Measurements from ENCODE around the gene PKHD1.

The PKHD1 gene

GRCh38 chr6:51620971-51621370 lies 466.4 kb downstream of the PKHD1 start:
- ATAC-seq (replicated peaks), result no peak
- H3K9me3 Mint-ChIP-seq, result no peaks in the 10 kb centered on the region
- no peak for DNase-seq
- H3K27me3 Mint-ChIP-seq, result no peaks in the 10 kb centered on the region
- H3K4me3 Mint-ChIP-seq, result no peak overlapping the region
- H3K27ac Mint-ChIP-seq, result no peak overlapping the region
- no peaks in the 10 kb centered on the region for H3K4me1 Mint-ChIP-seq
- no peaks in the 10 kb centered on the region for H3K36me3 Mint-ChIP-seq

- no peak overlapping the region for H3K4me3 Mint-ChIP-seq
- H3K27ac Mint-ChIP-seq, result no peak overlapping the region
- H3K9me3 Mint-ChIP-seq, result peaks cover 0 to 1% of the 10 kb centered on the region in 2 donors
- ATAC-seq (replicated peaks), result no peak
- no peak for DNase-seq
- no peaks in the 10 kb centered on the region for H3K27me3 Mint-ChIP-seq
- H3K36me3 Mint-ChIP-seq, result no peaks in the 10 kb centered on the region
- H3K4me1 Mint-ChIP-seq, result no peaks in the 10 kb centered on the region
Measured at GRCh38 chr6:51619042-51619799, 468.2 kb downstream of the PKHD1 start.

- Mint-ChIP-seq H3K36me3 (no peaks in the 10 kb centered on the region), H3K27me3 (no peaks in the 10 kb centered on the region), H3K27ac (no peak overlapping the region), H3K9me3 (peaks cover 0 to 1% of the 10 kb centered on the region in 2 donors), H3K4me3 (no peak overlapping the region), H3K4me1 (no peaks in the 10 kb centered on the region)
- ATAC-seq (replicated peaks) (no peak), DNase-seq (no peak)
Measured at GRCh38 chr6:51618563-51618962, 468.9 kb downstream of the PKHD1 start.

- Mint-ChIP-seq H3K27me3 (no peaks in the 10 kb centered on the region), H3K4me3 (no peak overlapping the region), H3K36me3 (no peaks in the 10 kb centered on the region), H3K9me3 (peaks cover 0 to 4% of the 10 kb centered on the region in 2 donors), H3K4me1 (no peaks in the 10 kb centered on the region), H3K27ac (no peak overlapping the region)
- no peak for DNase-seq
- ATAC-seq (replicated peaks), result no peak
Measured at GRCh38 chr6:51617751-51618150, 469.7 kb downstream of the PKHD1 start.

DNA sequence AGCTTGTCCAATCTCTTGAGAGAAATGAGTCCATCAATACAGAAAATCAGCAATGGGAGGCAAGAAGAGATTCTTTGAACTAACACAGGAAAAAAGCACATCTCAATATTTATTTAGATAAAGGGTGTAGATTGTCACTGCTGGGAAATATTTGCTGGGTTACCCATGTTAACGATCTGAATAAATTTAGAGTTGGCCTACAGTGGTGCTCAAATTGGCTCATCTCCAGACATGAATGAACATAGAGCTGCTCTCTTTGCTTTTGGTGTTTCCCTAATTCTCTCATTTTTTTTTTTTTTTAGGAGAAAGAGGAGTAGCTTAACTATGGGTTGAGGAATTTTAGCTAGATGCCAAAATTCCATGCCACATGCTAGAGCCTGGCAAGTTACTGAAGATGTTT lies 471.2 kb downstream of the PKHD1 start:
- Mint-ChIP-seq H3K4me1 (no peaks in the 10 kb centered on the region), H3K4me3 (no peak overlapping the region), H3K9me3 (peaks cover 0 to 5% of the 10 kb centered on the region in 2 donors), H3K27me3 (no peaks in the 10 kb centered on the region), H3K27ac (no peak overlapping the region), H3K36me3 (no peaks in the 10 kb centered on the region)
- ATAC-seq (replicated peaks) (no peak), DNase-seq (no peak)

DNA sequence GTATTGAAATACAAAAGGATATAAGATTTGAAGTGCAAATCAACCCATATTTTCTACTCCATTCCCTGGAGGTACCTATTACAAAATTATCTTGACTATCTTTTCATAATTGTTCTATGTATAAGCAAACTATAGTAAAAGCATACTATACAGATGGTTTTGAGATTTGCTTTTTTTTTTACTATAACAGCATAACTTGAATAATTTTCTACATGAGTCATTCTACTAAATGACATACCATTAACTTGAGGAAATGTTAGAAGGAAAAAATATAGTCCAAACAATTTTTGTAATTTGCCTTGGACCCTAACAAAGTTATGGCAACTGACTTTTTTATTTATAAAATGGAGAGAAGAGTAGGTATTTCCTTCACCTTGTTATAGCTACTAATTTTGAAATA lies 472.7 kb downstream of the PKHD1 start:
- Mint-ChIP-seq H3K9me3 (peaks cover 0 to 5% of the 10 kb centered on the region in 2 donors), H3K4me3 (no peak overlapping the region), H3K4me1 (no peaks in the 10 kb centered on the region), H3K27me3 (no peaks in the 10 kb centered on the region), H3K36me3 (no peaks in the 10 kb centered on the region), H3K27ac (no peak overlapping the region)
- DNase-seq (no peak), ATAC-seq (replicated peaks) (no peak)

DNA sequence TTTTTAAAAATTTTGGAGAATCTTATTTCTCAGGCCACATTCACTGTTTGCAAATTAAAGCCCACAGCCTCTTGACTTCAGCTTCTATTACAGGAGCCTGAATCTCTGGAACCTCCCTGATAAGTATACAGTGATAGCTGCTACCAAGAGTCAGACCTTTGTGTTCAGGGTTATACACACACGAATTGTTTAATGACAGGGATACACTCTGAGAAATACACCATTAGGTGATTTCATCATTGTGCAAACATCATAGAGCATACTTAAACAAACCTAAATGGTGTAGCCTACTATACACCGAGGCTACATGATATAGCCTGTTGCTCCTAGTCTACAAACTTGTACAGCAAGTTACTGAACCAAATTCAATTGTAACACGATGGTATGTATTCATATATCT lies 473.9 kb downstream of the PKHD1 start:
- DNase-seq, result no peak
- no peaks in the 10 kb centered on the region for H3K36me3 Mint-ChIP-seq
- H3K27ac Mint-ChIP-seq, result no peak overlapping the region
- H3K4me1 Mint-ChIP-seq, result no peaks in the 10 kb centered on the region
- no peak for ATAC-seq (replicated peaks)
- no peaks in the 10 kb centered on the region for H3K27me3 Mint-ChIP-seq
- peaks cover 0 to 5% of the 10 kb centered on the region in 2 donors for H3K9me3 Mint-ChIP-seq
- H3K4me3 Mint-ChIP-seq, result no peak overlapping the region

- no peak for DNase-seq
- ATAC-seq (replicated peaks), result no peak
- H3K4me3 Mint-ChIP-seq, result no peak overlapping the region
- H3K27ac Mint-ChIP-seq, result no peak overlapping the region
- H3K36me3 Mint-ChIP-seq, result no peaks in the 10 kb centered on the region
- H3K9me3 Mint-ChIP-seq, result peaks cover 0 to 3% of the 10 kb centered on the region in 2 donors
- no peaks in the 10 kb centered on the region for H3K4me1 Mint-ChIP-seq
- H3K27me3 Mint-ChIP-seq, result no peaks in the 10 kb centered on the region
Measured at GRCh38 chr6:51608932-51609331, 478.5 kb downstream of the PKHD1 start.

- H3K4me1 Mint-ChIP-seq, result no peaks in the 10 kb centered on the region
- H3K4me3 Mint-ChIP-seq, result no peak overlapping the region
- H3K27ac Mint-ChIP-seq, result no peak overlapping the region
- ATAC-seq (replicated peaks) (no peak), DNase-seq (no peak)
- no peaks in the 10 kb centered on the region for H3K27me3 Mint-ChIP-seq
- peaks cover 0 to 3% of the 10 kb centered on the region in 2 donors for H3K9me3 Mint-ChIP-seq
- H3K36me3 Mint-ChIP-seq, result no peaks in the 10 kb centered on the region
Measured at GRCh38 chr6:51608383-51608782, 479.0 kb downstream of the PKHD1 start.

GRCh38 chr6:51600514-51600913 lies 486.9 kb downstream of the PKHD1 start:
- Mint-ChIP-seq H3K4me1 (no peaks in the 10 kb centered on the region), H3K36me3 (no peaks in the 10 kb centered on the region), H3K27me3 (no peaks in the 10 kb centered on the region), H3K4me3 (no peak overlapping the region), H3K9me3 (peaks cover 7 to 10% of the 10 kb centered on the region in 2 donors), H3K27ac (no peak overlapping the region)
- ATAC-seq (replicated peaks), result no peak
- DNase-seq, result no peak

- H3K4me1 Mint-ChIP-seq, result no peaks in the 10 kb centered on the region
- no peaks in the 10 kb centered on the region for H3K27me3 Mint-ChIP-seq
- H3K36me3 Mint-ChIP-seq, result no peaks in the 10 kb centered on the region
- peaks cover 17% of the 10 kb centered on the region in 2 donors for H3K9me3 Mint-ChIP-seq
- H3K27ac Mint-ChIP-seq, result no peak overlapping the region
- DNase-seq (no peak), ATAC-seq (replicated peaks) (no peak)
- H3K4me3 Mint-ChIP-seq, result no peak overlapping the region
Measured at GRCh38 chr6:51598171-51598570, 489.2 kb downstream of the PKHD1 start.

GRCh38 chr6:51594981-51595380 lies 492.4 kb downstream of the PKHD1 start:
- no peak overlapping the region for H3K27ac Mint-ChIP-seq
- no peak overlapping the region for H3K4me3 Mint-ChIP-seq
- H3K4me1 Mint-ChIP-seq, result no peaks in the 10 kb centered on the region
- H3K27me3 Mint-ChIP-seq, result no peaks in the 10 kb centered on the region
- no peak for ATAC-seq (replicated peaks)
- peaks cover 17 to 19% of the 10 kb centered on the region in 2 donors for H3K9me3 Mint-ChIP-seq
- H3K36me3 Mint-ChIP-seq, result no peaks in the 10 kb centered on the region
- DNase-seq, result no peak

DNA sequence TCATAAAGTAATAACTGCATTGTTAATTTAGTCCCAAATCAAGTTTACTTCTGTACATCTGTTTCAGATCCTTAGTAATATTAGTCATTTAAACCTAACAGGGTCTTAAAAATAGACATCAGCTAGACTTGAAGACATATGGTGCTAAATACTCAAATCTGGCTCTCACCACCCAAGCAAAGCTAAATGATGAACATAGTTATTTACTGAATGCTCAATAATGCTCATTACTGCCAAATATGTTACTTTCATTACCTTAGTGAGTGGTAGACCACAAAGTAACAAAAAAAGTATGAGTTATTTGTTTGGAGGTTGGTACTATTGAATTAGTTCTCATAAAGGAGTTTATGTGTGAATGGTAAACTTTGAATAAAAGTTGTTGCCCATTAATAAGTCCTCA lies 502.1 kb downstream of the PKHD1 start:
- ATAC-seq (replicated peaks) (no peak), DNase-seq (no peak)
- Mint-ChIP-seq H3K9me3 (peaks cover 6 to 14% of the 10 kb centered on the region in 2 donors), H3K27ac (no peak overlapping the region), H3K36me3 (no peaks in the 10 kb centered on the region), H3K4me3 (no peak overlapping the region), H3K4me1 (no peaks in the 10 kb centered on the region), H3K27me3 (no peaks in the 10 kb centered on the region)

DNA sequence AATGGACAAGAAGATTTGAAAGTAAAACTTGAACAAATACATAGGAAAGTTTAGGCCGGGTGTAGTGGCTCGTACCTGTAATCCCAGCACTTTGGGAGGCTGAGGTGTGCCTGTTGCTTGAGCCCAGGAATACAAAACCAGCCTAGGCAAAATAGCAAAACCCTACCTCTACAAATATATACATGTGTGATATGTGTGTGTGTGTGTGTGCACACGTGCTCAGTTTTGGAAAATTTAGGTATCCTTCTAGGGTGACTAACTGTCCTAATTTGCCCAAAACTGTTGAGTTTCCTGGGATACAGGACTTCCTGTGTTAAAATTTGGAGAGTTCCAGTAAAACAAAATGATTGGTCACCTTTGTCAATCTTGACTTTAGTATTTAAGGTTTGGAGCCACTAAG lies 503.2 kb downstream of the PKHD1 start:
- H3K4me1 Mint-ChIP-seq, result no peaks in the 10 kb centered on the region
- no peak overlapping the region for H3K4me3 Mint-ChIP-seq
- no peaks in the 10 kb centered on the region for H3K36me3 Mint-ChIP-seq
- no peak for DNase-seq
- H3K27ac Mint-ChIP-seq, result no peak overlapping the region
- ATAC-seq (replicated peaks), result no peak
- H3K9me3 Mint-ChIP-seq, result peaks cover 6 to 12% of the 10 kb centered on the region in 2 donors
- no peaks in the 10 kb centered on the region for H3K27me3 Mint-ChIP-seq

DNA sequence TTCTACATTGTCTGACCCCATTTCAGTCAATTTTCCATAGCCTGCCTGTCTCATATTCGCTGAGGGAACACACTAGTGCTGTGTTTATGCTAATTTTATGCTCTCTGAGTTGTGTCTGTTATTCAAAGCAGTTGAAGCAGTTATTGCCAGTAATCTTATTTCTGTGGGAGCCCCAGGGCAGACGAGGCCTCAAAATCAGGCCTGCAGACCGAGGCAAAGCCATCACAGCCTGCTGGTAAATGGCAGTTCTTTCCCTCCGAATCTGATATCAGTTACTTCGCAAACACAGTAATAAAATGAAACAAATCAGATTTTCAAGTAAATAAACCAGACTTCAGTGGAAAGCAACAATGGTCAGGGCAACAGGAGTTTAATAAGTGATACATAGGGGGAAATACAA lies 508.4 kb downstream of the PKHD1 start:
- H3K4me1 Mint-ChIP-seq, result no peaks in the 10 kb centered on the region
- no peak overlapping the region for H3K27ac Mint-ChIP-seq

More for the DNA sequence above, 508.4 kb downstream of the PKHD1 start:
- H3K27me3 Mint-ChIP-seq, result no peaks in the 10 kb centered on the region
- no peaks in the 10 kb centered on the region for H3K36me3 Mint-ChIP-seq
- H3K9me3 Mint-ChIP-seq, result peaks cover 5 to 11% of the 10 kb centered on the region in 2 donors
- ATAC-seq (replicated peaks), result no peak
- DNase-seq, result no peak
- no peak overlapping the region for H3K4me3 Mint-ChIP-seq

All from stimulated activated naive B cell treated with anti-CD40 and anti-IgM and Interleukin-4, amounts not matched to agents 10 μg/mL and 1 μg/mL and 100 μg/mL, for 72 hours (primary cell).